Stimulated activated CD8-positive, alpha-beta memory T cell treated with anti-CD3 and anti-CD28 coated beads, Interleukin-12 subunit alpha, Interleukin-12 subunit beta, amount 100 ng/mL, for 24 hours (primary cell): ENCODE data around the gene CISD3.
"Not testable (repeated sequence)": the region's sequence is repeated elsewhere in the genome, so short reads cannot be mapped to it uniquely, and the experiment has no call there.

Experiments used
- DNase-seq: peaks from one replicate; pipeline ENCODE4 v3.0.0-alpha.2; 2020; ENCODE audit errors: extremely low read depth

The CISD3 gene

GRCh38 chr17:38707678-38708351 lies 22.3 kb upstream of the CISD3 start:
- DNase-seq = no peak

- DNase-seq = no peak
These were observed 20.9 kb upstream of the CISD3 start for GRCh38 chr17:38709104-38709820.

GRCh38 chr17:38709864-38710603 lies 20.1 kb upstream of the CISD3 start:
- no peak for DNase-seq

GRCh38 chr17:38710604-38710962 lies 19.6 kb upstream of the CISD3 start:
- DNase-seq = no peak

GRCh38 chr17:38710985-38711384 lies 19.2 kb upstream of the CISD3 start:
- DNase-seq = no peak

- DNase-seq = no peak
These were observed 18.2 kb upstream of the CISD3 start for GRCh38 chr17:38711792-38712571.

- no peak for DNase-seq
These were observed 17.5 kb upstream of the CISD3 start for GRCh38 chr17:38712593-38712992.

- no peak for DNase-seq
These were observed 16.6 kb upstream of the CISD3 start for GRCh38 chr17:38713456-38714075.

- no peak for DNase-seq
These were observed 14.8 kb upstream of the CISD3 start for GRCh38 chr17:38715216-38715943.

- no peak for DNase-seq
These were observed 13.7 kb upstream of the CISD3 start for GRCh38 chr17:38716368-38717005.

GRCh38 chr17:38717139-38717745 lies 12.9 kb upstream of the CISD3 start:
- DNase-seq = no peak

GRCh38 chr17:38719289-38719942 lies 10.7 kb upstream of the CISD3 start:
- DNase-seq = no peak

GRCh38 chr17:38719943-38720641 lies 10.0 kb upstream of the CISD3 start:
- DNase-seq = no peak

- no peak for DNase-seq
These were observed 9.2 kb upstream of the CISD3 start for GRCh38 chr17:38720941-38721340.

GRCh38 chr17:38721802-38722201 lies 8.3 kb upstream of the CISD3 start:
- DNase-seq = no peak

GRCh38 chr17:38724337-38724988 lies 5.7 kb upstream of the CISD3 start:
- DNase-seq = no peak

- DNase-seq = no peak
These were observed 5.1 kb upstream of the CISD3 start for GRCh38 chr17:38725066-38725465.

GRCh38 chr17:38726145-38726544 lies 4.0 kb upstream of the CISD3 start:
- DNase-seq = not testable (repeated sequence)
